ENCODE data around the gene CSRNP2.
"Not testable (repeated sequence)": the region's sequence is repeated elsewhere in the genome, so short reads cannot be mapped to it uniquely, and the experiment has no call there.

Gene CSRNP2, protein sequence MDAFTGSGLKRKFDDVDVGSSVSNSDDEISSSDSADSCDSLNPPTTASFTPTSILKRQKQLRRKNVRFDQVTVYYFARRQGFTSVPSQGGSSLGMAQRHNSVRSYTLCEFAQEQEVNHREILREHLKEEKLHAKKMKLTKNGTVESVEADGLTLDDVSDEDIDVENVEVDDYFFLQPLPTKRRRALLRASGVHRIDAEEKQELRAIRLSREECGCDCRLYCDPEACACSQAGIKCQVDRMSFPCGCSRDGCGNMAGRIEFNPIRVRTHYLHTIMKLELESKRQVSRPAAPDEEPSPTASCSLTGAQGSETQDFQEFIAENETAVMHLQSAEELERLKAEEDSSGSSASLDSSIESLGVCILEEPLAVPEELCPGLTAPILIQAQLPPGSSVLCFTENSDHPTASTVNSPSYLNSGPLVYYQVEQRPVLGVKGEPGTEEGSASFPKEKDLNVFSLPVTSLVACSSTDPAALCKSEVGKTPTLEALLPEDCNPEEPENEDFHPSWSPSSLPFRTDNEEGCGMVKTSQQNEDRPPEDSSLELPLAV

DNA sequence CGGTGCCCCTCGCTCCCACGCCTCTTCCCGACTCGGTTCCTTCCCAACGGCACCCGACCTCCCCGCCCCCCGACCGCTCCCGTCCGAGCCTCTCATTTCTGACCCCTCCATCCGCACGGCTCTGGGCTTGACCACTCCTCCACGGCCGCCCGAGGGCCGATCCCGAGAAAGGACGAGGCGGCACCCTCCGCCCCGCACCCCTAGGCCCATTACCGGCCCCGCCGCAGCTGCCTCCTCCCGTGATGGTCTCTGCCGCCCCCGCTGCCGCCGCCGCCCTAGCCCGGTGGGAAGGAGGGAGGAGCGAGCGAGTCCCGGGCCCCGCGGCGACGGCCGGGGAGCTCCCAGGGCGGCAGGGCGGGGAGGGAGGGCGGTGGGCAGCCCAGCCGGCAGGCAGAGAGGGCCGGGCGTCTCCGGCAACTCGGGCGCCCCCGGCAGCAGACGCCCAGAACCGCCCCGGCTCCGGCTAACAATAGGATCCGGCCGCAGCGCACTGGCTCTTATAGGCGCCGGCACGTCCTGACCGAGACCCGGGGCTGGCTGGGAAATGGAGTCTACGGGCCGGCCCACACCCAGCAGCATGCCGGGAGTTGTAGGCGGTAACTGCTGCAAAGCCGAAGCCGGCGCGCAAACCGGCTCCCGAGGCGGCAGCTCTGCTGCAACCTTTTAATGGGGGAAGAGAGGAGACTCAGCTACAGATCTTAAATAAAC lies at the start of gene CSRNP2:
Gene CSRNP2, minus strand, starts transcription at position 471 of the 708 bp plus-strand sequence. CDS start 7,035 bp downstream, outside the sequence.
- DNase-seq, result peak; percentile 96

DNA sequence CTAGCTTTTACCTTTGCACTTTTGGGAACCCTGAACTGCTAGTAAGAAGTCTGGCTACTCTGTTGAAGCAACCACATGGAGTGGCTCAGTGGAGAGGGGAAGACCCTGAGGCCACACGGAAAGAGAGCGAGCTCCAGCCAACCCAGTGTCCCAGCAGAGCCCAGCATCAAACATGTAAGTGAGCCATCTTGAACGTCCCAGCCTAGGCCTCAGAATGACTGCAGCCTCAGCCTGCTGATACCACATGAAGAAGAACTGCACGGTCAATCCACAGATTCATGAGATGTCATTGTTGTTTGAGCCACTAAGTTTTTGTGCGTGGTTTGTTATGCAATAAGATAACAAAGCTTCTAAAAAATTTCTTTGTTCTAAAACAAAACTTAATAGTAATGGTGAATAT lies 49.3 kb upstream of the CSRNP2 start:
- DNase-seq, result no peak

GRCh38 chr12:51131745-51132521 lies 48.5 kb upstream of the CSRNP2 start:
- no peak for DNase-seq

- no peak for DNase-seq
Measured at GRCh38 chr12:51128919-51129318, 45.5 kb upstream of the CSRNP2 start.

- DNase-seq, result no peak
Measured at GRCh38 chr12:51127050-51127729, 43.8 kb upstream of the CSRNP2 start.

GRCh38 chr12:51126297-51126696 lies 42.9 kb upstream of the CSRNP2 start:
- DNase-seq, result no peak

GRCh38 chr12:51124504-51124903 lies 41.1 kb upstream of the CSRNP2 start:
- DNase-seq, result no peak

- no peak for DNase-seq
Measured at GRCh38 chr12:51122844-51123243, 39.4 kb upstream of the CSRNP2 start.

- DNase-seq, result no peak
Measured at GRCh38 chr12:51118706-51119105, 35.3 kb upstream of the CSRNP2 start.

- no peak for DNase-seq
Measured at GRCh38 chr12:51115533-51115932, 32.1 kb upstream of the CSRNP2 start.

- no peak for DNase-seq
Measured at GRCh38 chr12:51108136-51108535, 24.7 kb upstream of the CSRNP2 start.

DNA sequence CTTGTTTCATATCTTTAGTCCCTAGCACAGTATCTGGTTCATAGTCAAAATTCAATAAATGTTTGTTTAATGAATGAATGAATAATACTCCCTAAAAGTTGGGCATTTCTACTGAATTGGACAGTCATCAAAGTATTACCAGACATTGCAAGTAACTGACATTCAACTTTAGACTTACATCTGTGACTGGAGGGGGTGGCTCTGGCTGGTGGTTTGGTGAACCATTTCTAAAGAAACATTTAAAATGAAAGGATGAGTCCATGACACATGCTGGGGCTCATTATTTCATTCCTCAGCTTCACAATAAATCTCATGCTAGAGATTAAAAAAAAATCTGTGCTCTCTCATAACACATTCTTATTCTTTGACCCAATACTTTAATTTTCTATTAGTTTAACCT lies 20.6 kb upstream of the CSRNP2 start:
- no peak for DNase-seq

DNA sequence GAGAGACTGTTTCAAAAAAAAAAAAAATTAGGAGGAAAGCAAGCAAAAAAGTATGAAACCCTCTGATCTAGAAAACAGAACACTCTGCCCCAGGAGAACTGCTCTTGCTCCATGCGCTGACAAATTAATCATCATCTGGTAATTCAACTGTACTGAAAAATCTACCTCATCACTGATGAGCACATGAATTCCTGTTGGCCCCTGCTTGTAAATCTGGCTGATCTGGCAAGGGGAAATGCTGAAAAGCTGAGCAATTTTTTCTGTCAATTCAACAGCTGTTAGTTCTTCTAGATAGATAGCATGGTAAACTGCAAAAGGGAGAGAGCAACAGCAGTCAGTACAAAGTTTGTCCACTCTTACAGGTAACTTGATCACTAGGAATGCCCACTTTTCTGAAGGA lies 15.2 kb upstream of the CSRNP2 start:
- DNase-seq, result no peak

DNA sequence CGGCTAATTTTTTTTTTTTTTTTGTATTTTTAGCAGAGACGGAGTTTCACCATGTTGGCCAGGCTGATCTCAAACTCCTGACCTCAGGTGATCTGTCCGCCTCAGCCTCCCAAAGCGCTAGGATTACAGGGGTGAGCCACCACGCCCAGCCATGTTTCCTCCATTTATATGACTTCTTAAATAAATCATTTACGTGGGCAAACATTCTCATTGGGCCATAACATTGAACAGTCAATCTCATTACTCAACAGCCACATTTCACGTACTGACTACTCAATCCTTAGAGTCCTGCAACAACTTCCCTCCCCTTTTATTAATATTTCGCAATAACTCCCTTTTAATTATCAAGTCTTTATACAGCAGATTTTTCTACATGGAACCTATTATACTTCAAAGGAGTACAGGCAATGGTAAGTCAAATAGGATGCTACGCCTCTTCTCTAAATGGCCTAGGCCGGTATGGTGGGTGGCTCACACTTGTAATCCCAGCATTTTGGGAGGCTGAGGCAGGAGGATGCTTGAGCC lies 7.4 kb upstream of the CSRNP2 start:
- DNase-seq, result no peak

DNA sequence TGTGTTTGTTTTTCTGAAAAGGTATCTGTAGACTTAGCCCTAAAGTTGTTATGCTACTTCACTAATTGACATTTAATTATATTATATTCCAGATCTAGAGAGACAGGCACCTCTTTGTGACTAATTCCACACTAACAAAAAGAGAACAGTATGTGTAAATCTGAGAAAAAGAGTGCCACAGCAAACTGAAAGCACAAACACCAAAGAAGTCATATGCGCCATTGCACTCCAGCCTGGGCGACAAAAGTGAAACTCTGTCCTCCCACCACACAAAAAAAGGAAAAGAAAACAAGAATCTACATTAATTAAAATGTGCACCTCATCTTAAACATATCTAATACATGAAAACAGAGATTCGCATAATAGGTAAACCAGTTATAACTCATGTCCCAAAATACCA lies 4.4 kb upstream of the CSRNP2 start:
- DNase-seq, result no peak

DNA sequence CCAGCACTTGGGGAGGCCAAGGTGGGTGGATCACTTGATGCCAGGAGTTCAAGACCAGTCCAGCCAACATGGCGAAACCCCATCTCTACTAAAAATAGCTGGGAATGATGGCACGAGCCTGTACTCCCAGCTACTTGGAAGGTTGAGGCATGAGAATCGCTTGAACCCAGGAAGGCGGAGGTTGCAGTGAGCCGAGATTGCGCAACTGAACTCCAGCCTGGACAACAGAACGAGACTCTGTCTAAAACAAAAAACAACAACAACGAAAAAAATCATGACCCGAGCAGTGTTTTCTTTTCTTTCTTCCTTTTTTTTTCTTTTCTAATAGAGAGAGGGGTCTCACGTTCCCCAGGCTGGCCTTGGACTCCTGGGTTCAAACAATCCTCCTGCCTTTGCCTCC lies 3.5 kb upstream of the CSRNP2 start:
- no peak for DNase-seq

- no peak for DNase-seq
Measured at GRCh38 chr12:51085757-51086156, 2.4 kb upstream of the CSRNP2 start.

- DNase-seq, result no peak
Measured at GRCh38 chr12:51082561-51083125, 753 bp downstream of the CSRNP2 start.

DNA sequence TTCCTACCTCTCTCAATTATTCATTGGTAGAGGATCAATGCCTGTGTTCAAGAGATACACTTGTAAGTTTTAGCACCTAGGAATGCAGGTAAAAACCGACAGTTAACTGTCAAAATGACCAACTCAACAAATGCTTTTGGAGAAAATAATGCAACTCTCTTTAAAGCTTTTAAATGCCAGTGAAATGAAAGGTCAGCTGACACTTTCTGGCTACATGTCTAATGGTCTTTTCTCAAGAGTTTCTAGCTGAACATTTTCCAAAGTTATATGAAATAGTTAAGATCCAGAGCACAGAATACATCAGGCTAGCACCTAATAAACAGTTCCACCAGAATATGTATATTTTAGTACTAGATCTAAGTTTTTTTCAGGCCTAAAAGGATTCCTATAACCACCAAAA lies 2.0 kb downstream of the CSRNP2 start:
- DNase-seq, result no peak

- DNase-seq, result no peak
Measured at GRCh38 chr12:51080136-51080535, 3.3 kb downstream of the CSRNP2 start.

DNA sequence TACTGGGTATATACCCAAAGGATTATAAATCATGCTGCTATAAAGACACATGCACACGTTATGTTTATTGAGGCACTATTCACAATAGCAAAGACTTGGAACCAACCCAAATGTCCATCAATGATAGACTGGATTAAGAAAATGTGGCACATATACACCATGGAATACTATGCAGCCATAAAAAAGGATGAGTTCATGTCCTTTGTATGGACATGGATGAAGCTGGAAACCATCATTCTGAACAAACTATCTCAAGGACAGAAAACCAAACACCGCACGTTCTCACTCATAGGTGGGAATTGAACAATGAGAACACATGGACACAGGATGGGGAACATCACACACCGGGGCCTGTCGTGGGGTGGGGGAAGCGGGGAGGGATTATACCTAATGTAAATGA lies 4.5 kb downstream of the CSRNP2 start:
- not testable (repeated sequence) for DNase-seq

DNA sequence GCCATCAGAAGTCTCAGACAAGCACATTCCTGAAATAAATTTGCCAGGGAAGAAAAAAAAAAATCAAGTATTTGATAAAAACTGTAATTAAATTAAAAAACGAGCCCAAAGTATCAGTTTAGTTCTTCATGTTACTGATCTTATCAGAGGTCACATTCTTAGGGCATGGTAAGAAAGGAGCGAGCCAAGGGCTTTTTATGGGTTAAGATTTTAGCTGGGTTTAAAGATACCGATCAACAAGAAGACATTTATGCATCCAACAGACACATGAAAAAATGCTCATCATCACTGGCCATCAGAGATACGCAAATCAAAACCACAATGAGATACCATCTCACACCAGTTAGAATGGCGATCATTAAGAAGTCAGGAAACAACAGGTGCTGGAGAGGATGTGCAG lies 5.0 kb downstream of the CSRNP2 start:
- DNase-seq, result not testable (repeated sequence)

Data from CD4-positive, alpha-beta T cell treated with Interleukin-15 for 1 hour (primary cell).